Activated CD4-positive, alpha-beta T cell treated with anti-CD3 and anti-CD28 coated beads, Interleukin-2, amount 50 U/mL, for 24 hours (primary cell): ENCODE measurements around the gene DMRTB1.
"Not testable (repeated sequence)": the region's sequence is repeated elsewhere in the genome, so short reads cannot be mapped to it uniquely, and the experiment has no call there.

Source experiments
- DNase-seq, 2 donors: peaks; one replicate each; pipeline ENCODE4 v3.0.0-alpha.2; 2020; ENCODE audit warnings: low read depth in 1 of 2, low spot score in 1 of 2

Gene DMRTB1

DNA sequence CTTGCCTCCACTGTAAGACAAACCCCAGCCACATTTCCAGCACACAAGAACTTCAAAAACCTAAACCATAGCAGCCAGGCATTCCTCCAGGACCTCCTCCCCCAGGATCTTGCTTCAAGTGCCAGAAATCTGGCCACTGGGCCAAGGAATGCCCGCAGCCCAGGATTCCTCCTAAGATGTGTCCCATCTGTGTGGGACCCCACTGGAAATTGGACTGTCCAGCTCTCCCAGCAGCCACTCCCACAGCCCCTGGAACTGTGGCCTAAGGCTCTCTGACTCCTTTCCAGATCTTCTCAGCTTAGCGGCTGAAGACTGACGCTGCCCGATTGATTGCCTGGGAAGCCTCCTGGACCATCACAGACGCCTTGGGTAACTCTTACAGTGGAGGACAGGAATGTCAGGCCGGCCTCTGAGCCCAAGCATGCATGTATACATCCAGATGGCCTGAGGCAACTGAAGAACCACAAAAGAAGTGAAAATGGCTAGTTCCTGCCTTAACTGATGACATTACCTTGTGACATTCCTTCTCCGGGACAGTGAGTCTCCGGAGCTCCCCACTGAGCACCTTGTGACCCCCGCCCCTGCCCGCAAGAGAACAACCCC is 24.7 kb upstream of the DMRTB1 start:
- not testable (repeated sequence) for DNase-seq

- no peak for DNase-seq
These were observed 24.0 kb upstream of the DMRTB1 start for GRCh38 chr1:53435151-53435550.

- DNase-seq = no peak
These were observed 20.5 kb upstream of the DMRTB1 start for GRCh38 chr1:53438427-53439336.

GRCh38 chr1:53439337-53440207 is 19.6 kb upstream of the DMRTB1 start:
- no peak for DNase-seq

DNA sequence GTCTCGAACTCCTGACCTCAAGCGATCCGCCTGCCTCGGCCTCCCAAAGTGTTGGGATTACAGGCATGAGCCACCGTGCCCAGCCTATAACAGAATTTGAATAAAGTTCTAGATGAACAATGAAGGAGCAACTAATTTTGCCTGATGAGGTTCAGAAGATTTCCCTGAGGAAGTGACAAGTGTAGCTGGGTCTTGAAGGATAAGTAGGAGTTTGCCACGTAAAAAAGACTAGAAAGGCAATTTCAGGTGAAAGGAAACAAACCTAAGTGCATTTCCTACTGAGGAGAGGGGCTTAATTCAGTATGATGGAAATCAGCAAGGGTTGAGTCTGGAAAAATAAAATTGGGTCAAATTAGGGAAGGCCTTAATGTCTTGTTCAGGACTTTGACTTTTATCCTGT is 18.6 kb upstream of the DMRTB1 start:
- no peak for DNase-seq

GRCh38 chr1:53442299-53442698 is 16.9 kb upstream of the DMRTB1 start:
- DNase-seq = no peak

DNA sequence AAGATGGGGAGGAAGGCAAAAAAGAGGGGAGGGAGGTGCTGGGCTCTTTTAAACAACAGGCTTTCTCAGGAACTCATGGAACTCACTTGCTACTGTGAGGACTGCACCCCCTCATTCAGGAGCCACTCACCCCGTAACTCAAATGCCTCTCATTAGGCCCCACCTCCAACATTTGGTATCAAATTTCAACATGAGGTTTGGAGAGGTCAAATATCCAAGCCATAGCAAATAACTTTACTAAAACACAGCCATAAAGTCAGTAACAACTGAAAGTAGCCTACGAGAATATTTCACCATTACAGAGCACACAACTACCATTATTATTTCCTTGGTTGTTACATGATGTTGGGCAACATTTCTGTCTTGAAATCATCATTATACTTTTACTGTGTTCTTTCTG is 13.1 kb upstream of the DMRTB1 start:
- no peak for DNase-seq

DNA sequence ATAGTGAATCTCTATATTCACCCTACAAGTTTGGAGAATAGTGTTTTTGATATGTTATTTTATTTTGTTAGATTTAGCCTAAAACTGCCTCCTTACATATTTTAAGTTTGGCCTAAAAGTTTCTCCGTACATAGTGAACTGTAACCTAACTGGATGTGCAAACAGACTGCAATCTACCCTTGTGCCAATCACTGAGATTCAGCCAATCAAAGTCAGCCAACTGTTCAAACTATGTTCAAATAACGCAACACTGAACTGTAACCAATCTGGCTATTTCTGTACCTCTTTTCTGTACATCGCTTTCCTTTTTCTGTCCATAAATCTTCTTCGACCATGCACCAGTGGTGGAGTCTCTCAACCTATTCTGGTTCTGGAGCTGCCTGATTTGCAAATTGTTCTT is 11.8 kb upstream of the DMRTB1 start:
- DNase-seq = no peak

DNA sequence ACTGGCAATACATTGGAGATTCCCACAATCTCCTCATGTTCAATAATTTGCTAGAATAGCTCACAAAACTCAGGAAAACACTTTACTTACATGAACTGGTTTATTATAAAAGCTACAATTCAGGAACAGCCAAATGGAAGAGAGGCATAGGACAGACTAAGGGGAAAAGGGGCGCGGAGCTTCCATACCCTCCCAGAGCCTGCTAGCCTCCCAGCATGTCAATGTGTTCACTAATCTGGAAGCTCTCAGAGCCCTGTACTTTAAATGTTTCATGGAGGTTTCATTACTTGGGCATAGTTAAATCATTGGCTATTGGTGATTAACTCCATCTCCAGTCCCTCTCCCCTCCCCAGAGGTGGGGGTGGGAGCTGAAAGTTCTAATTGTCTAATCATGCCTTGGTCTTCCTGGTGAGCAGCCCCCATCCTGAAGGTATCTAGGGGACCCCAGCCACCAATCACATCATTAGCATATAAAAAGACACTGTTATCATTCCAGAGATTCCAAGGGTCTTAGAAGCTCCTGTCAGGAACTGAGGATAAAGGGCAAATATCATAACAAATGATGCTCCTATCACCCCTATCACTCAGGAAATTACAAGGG is 10.9 kb upstream of the DMRTB1 start:
- no peak for DNase-seq

DNA sequence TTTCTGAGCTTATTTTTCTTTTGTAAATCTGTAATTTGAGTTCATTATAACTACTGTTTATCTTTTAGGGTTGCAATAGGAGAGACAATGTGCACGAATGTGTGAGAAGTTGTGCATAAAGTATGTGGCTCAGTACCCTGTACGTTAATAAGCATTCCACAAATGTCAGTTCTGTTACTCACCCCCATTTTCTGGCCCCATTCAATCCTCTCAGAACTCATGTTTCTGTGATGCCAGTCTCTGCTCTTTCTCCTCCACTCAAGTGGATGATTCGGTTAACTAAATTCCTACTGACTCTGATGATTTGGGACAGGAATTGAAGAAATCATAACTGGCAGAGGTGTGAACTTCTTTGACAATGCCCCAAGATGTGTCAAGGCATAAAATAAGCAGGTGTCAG is 10.2 kb upstream of the DMRTB1 start:
- no peak for DNase-seq

GRCh38 chr1:53449693-53450092 is 9.5 kb upstream of the DMRTB1 start:
- DNase-seq = no peak

DNA sequence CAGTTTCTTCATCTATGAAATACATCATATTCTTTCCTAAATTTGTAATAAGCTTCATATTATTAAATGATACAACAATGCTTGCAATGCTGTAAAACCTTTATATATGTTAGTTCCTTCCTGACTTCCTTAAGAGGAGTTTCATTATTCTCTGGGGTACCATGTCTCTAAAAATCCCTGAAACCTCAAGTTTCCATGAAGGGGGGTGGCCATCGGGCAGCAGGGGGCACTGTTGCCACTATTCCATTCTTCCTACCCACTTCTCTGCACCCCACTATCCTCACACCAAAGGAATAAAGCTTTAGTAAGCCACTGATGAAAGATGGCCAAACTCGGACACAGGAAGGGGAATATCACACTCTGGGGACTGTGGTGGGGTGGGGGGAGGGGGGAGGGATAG is 9.0 kb upstream of the DMRTB1 start:
- DNase-seq = no peak

DNA sequence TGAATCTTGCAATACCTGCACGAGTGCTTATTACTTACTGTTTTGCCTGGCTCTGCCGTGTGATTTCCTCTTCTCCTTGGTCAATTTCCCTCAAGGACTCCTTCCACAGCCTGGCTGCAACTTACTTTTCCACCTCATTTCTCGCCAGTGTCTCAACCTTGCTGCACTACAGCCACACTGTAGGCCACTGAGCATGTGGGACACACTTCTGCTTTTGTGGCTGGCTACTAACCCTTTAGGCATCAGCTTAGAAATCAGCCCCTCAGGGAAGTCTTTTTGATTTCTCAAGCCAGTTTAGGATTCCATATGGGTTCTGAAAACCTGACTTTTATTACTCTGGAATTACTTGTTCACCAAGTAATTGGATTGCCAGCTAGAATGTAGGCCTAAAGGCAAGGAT is 5.2 kb upstream of the DMRTB1 start:
- no peak for DNase-seq

DNA sequence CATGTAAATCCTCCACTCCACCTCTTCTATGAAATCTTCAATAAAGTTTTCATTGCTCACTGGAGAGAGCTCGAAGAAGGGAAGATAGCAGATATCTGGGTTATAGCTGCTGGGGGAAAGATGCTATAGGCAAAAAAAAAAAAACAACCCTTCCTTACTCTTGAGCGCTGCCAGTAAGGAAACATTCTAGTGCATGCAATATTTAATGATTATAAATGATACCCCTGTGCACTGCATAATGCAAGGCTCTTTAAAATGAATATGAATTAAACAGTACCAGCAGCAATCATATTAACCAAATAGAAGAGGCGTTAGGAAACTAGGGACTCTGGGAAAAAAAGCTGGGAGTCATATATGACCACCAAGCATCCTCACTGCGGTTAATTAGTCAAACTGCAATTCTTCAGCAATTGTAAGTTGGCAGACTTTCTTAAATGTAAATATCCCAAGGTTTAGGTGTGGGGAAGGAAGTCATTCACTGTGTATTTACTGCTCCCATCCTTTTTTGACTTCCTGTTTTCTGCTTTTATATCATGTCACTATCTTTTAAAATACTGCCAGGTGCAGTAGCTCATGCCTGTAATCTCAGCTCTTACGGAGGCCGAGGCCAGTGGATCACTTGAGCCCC is 3.7 kb upstream of the DMRTB1 start:
- DNase-seq = no peak

DNA sequence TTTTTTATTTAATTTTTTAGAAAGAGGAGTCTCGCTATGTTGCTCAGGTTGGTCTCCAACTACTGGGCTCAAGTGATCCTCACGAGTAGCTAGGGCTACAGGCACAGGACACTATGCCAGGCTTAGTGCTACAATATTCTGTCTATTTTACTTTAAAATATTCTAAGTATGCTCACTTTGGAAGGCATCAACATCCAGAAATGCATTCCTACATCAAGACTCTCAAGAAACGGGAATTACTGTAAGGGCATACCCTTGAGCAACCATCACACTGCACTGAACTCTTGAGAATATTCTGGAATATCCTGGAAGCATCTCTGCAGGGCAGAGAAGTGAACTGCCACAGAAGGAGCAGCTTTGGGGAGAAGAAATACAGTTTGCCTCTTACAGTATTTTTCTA is 565 bp upstream of the DMRTB1 start:
- no peak for DNase-seq

DNA sequence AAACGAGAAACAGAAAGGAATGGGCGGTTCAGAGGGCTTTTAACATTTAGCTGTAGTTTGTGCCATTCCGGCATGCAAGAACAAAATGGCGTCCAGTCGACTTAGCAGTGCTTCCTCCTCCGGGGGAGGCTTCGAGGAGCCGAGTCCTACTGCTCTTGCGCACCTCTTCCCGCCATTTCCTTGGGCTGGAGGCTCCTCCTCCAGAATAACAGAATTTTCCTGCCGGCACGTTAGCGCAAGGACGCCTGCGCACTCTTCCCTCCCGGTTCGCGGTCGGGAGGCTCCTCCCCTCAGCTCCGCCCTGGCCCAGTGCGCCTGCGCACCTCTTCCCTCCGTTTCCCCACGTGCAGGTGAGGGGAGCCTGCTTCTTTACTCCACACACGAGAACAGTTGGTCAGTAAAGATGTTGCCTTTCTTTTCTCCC is 1.0 kb downstream of the DMRTB1 start:
- DNase-seq = no peak

- no peak for DNase-seq
These were observed 1.6 kb downstream of the DMRTB1 start for GRCh38 chr1:53460666-53461322.

DNA sequence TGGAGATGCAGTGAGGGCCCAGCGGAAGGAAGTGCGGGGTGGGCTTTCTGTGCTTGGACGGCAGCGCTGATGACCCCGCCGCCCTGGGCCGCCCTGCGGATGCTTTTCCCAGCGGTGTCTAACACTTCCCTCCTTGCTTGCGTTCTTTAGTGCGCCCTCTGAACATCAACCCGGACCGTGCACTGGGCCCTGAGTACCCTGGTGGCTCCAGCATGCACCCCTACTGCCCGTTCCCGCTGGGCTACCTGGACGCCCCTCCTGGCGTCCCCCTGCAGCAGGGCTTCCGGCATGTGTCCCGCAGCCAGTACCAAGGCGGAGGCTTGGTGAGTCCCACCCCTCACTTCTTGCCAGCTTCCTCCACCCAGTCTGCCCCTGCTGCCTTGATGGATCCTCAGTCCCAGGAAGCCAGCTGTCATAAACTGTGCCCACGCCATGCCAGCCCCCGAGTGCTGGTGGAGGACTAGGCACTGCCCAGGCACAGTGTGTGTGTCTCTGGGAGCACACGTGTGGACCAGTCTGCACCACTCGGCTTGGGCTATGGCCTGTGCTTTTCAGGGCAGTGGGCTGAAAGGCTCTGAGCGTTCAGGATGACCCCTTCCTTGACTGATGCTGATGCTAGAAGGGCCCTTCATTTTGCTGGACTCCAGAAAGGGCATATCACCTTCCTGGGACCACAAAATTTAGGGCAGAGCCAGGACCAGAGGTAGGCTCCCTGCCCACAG is 2.3 kb downstream of the DMRTB1 start:
- DNase-seq = no peak

DNA sequence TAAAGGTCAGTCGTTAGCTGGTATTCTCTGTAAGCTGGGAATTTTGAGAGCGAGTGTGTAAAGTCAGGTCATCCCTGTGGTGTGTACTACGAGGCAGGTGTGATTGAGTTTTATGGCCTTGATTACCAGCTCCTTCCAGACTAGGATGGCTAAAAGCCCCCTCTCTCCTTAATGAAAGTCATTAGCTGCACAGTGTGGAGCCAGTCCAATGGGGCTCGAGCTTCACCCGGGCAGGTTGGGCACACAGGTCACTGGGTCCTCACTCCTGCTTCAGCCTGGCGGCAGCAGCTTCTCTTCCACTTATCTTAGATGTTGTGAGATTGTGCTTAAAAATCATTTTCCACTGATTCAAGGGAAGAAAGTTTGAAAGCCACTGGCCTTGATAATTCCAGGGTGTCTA is 3.0 kb downstream of the DMRTB1 start:
- no peak for DNase-seq
